Spleen (tissue), 7 donors: ENCODE data around the gene ELMO3.

Source experiments
- CTCF ChIP-seq, 11 experiments: fragments of 200-600 bp in 7 of 11; fragments of 450-650 bp in 4 of 11; sonication (generic) in 4 of 11; IDR thresholded peaks in 8 of 11; conservative IDR thresholded peaks in 3 of 11; 1 replicate in 7 of 11; 2 replicates in 4 of 11; pipeline versions ENCODE4 v1.4.0 to v1.8.0; 2016 to 2021; ENCODE audit warnings: antibody characterized with exemption in 11 of 11, inconsistent platforms in 4 of 11, mild to moderate bottlenecking in 1 of 11
- POLR2A ChIP-seq, 3 donors: fragments of 450-650 bp; IDR thresholded peaks; one replicate each; pipeline ENCODE4 v1.5.1; 2017; ENCODE audit warnings: antibody characterized with exemption in 3 of 3, mild to moderate bottlenecking in 1 of 3
- POLR2AphosphoS5 ChIP-seq, 3 donors: sonication (generic); formaldehyde crosslinking; IDR thresholded peaks; one replicate each; pipeline ENCODE4 v1.5.1; 2017; ENCODE audit warnings: antibody characterized with exemption in 3 of 3
- donor health status: DM: no; HTN: no; CAD: no; lungs with moderate emphysema.
- donor health status: DM: no; HTN: no; CAD: no.
- donor health status: DM: no; HTN: no; CAD: no.

GRCh38 chr16:67201411-67202345 is 2.7 kb downstream of the ELMO3 start:
- TF ChIP-seq POLR2AphosphoS5 (IDR thresholded peaks at IDR 0.05) (peak in 2 of 3 donors; percentile 11 to 16), CTCF (IDR thresholded peaks at IDR 0.05 in 8 of 11, conservative IDR thresholded peaks at IDR 0.05 in 3 of 11) (no peak), POLR2A (IDR thresholded peaks at IDR 0.05) (no peak)
